Measurements from ENCODE around the gene RARB. TPM values are rescaled to one million over a fixed set of nuclear protein-coding genes. Genes with fewer than 3 reads are reported as not detected.

Gene RARB
- total RNA-seq, 2 donors from 2014 or later: not detected

- Mint-ChIP-seq H3K27ac (no peak overlapping the region), H3K4me1 (ENCODE audit: low read depth) (no peaks in the 10 kb centered on the region), H3K27me3 (ENCODE audit: low read depth) (no peaks in the 10 kb centered on the region), H3K36me3 (ENCODE audit: insufficient read depth in 2 of 2) (peaks cover 7 to 13% of the 10 kb centered on the region in 2 donors), H3K9me3 (peaks cover 11 to 19% of the 10 kb centered on the region in 2 donors), H3K4me3 (no peak overlapping the region)
- DNase-seq (no peak), ATAC-seq (replicated peaks in 1 of 2) (no peak)
Observed at GRCh38 chr3:25495304-25495703, 67.2 kb downstream of the RARB start.

- ATAC-seq (replicated peaks in 1 of 2) (no peak), DNase-seq (no peak)
- Mint-ChIP-seq H3K27ac (no peak overlapping the region), H3K9me3 (peaks cover 11 to 19% of the 10 kb centered on the region in 2 donors), H3K4me1 (ENCODE audit: low read depth) (no peaks in the 10 kb centered on the region), H3K27me3 (ENCODE audit: low read depth) (no peaks in the 10 kb centered on the region), H3K4me3 (no peak overlapping the region), H3K36me3 (ENCODE audit: insufficient read depth in 2 of 2) (peaks cover 7 to 13% of the 10 kb centered on the region in 2 donors)
Observed at GRCh38 chr3:25495726-25496253, 67.7 kb downstream of the RARB start.

- H3K27ac Mint-ChIP-seq: no peak overlapping the region
- H3K27me3 Mint-ChIP-seq (ENCODE audit: low read depth): no peaks in the 10 kb centered on the region
- ATAC-seq (replicated peaks in 1 of 2) (no peak), DNase-seq (no peak)
- H3K4me1 Mint-ChIP-seq (ENCODE audit: low read depth): no peaks in the 10 kb centered on the region
- no peak overlapping the region for H3K4me3 Mint-ChIP-seq
- peaks cover 7 to 13% of the 10 kb centered on the region in 2 donors for H3K36me3 Mint-ChIP-seq (ENCODE audit: insufficient read depth in 2 of 2)
- H3K9me3 Mint-ChIP-seq: peaks cover 11 to 19% of the 10 kb centered on the region in 2 donors
Observed at GRCh38 chr3:25497096-25497495, 69.0 kb downstream of the RARB start.

GRCh38 chr3:25500706-25501210 is 72.7 kb downstream of the RARB start:
- H3K36me3 Mint-ChIP-seq (ENCODE audit: insufficient read depth in 2 of 2): no peaks in the 10 kb centered on the region
- H3K4me1 Mint-ChIP-seq (ENCODE audit: low read depth): no peaks in the 10 kb centered on the region
- H3K27ac Mint-ChIP-seq: no peak overlapping the region
- no peak for DNase-seq
- ATAC-seq (replicated peaks in 1 of 2): no peak
- H3K9me3 Mint-ChIP-seq: peaks cover 2 to 4% of the 10 kb centered on the region in 2 donors
- no peak overlapping the region for H3K4me3 Mint-ChIP-seq
- peaks cover 9% of the 10 kb centered on the region for H3K27me3 Mint-ChIP-seq (ENCODE audit: low read depth)

- Mint-ChIP-seq H3K27me3 (ENCODE audit: low read depth) (peaks cover 9% of the 10 kb centered on the region), H3K36me3 (ENCODE audit: insufficient read depth in 2 of 2) (no peaks in the 10 kb centered on the region), H3K27ac (no peak overlapping the region), H3K4me1 (ENCODE audit: low read depth) (no peaks in the 10 kb centered on the region), H3K9me3 (peaks cover 1 to 2% of the 10 kb centered on the region in 2 donors), H3K4me3 (no peak overlapping the region)
- DNase-seq (no peak), ATAC-seq (replicated peaks in 1 of 2) (no peak)
Observed at GRCh38 chr3:25502233-25502632, 74.2 kb downstream of the RARB start.

GRCh38 chr3:25503898-25504301 is 75.8 kb downstream of the RARB start:
- Mint-ChIP-seq H3K9me3 (no peaks in the 10 kb centered on the region), H3K27me3 (ENCODE audit: low read depth) (peaks cover 9% of the 10 kb centered on the region), H3K27ac (no peak overlapping the region), H3K36me3 (ENCODE audit: insufficient read depth in 2 of 2) (no peaks in the 10 kb centered on the region), H3K4me1 (ENCODE audit: low read depth) (no peaks in the 10 kb centered on the region), H3K4me3 (no peak overlapping the region)
- DNase-seq: no peak
- no peak for ATAC-seq (replicated peaks in 1 of 2)

GRCh38 chr3:25505581-25505980 is 77.5 kb downstream of the RARB start:
- H3K36me3 Mint-ChIP-seq (ENCODE audit: insufficient read depth in 2 of 2): no peaks in the 10 kb centered on the region
- ATAC-seq (replicated peaks in 1 of 2) (no peak), DNase-seq (no peak)
- H3K4me1 Mint-ChIP-seq (ENCODE audit: low read depth): no peaks in the 10 kb centered on the region
- no peaks in the 10 kb centered on the region for H3K9me3 Mint-ChIP-seq
- H3K27me3 Mint-ChIP-seq (ENCODE audit: low read depth): peaks cover 9% of the 10 kb centered on the region
- no peak overlapping the region for H3K4me3 Mint-ChIP-seq
- no peak overlapping the region for H3K27ac Mint-ChIP-seq

GRCh38 chr3:25507811-25508210 is 79.7 kb downstream of the RARB start:
- Mint-ChIP-seq H3K9me3 (no peaks in the 10 kb centered on the region), H3K4me3 (no peak overlapping the region), H3K4me1 (ENCODE audit: low read depth) (no peaks in the 10 kb centered on the region), H3K27me3 (ENCODE audit: low read depth) (peaks cover 4% of the 10 kb centered on the region), H3K36me3 (ENCODE audit: insufficient read depth in 2 of 2) (no peaks in the 10 kb centered on the region), H3K27ac (no peak overlapping the region)
- DNase-seq (no peak), ATAC-seq (replicated peaks in 1 of 2) (no peak)

GRCh38 chr3:25508433-25508832 is 80.4 kb downstream of the RARB start:
- Mint-ChIP-seq H3K27me3 (ENCODE audit: low read depth) (no peaks in the 10 kb centered on the region), H3K9me3 (no peaks in the 10 kb centered on the region), H3K36me3 (ENCODE audit: insufficient read depth in 2 of 2) (no peaks in the 10 kb centered on the region), H3K4me1 (ENCODE audit: low read depth) (no peaks in the 10 kb centered on the region), H3K4me3 (no peak overlapping the region), H3K27ac (no peak overlapping the region)
- no peak for ATAC-seq (replicated peaks in 1 of 2)
- no peak for DNase-seq

- H3K9me3 Mint-ChIP-seq: no peaks in the 10 kb centered on the region
- H3K4me1 Mint-ChIP-seq (ENCODE audit: low read depth): no peaks in the 10 kb centered on the region
- no peaks in the 10 kb centered on the region for H3K36me3 Mint-ChIP-seq (ENCODE audit: insufficient read depth in 2 of 2)
- no peak overlapping the region for H3K27ac Mint-ChIP-seq
- DNase-seq: no peak
- H3K27me3 Mint-ChIP-seq (ENCODE audit: low read depth): no peaks in the 10 kb centered on the region
- no peak for ATAC-seq (replicated peaks in 1 of 2)
- H3K4me3 Mint-ChIP-seq: no peak overlapping the region
Observed at GRCh38 chr3:25508901-25509300, 80.8 kb downstream of the RARB start.

GRCh38 chr3:25510797-25511196 is 82.7 kb downstream of the RARB start:
- no peaks in the 10 kb centered on the region for H3K27me3 Mint-ChIP-seq (ENCODE audit: low read depth)
- no peaks in the 10 kb centered on the region for H3K9me3 Mint-ChIP-seq
- no peak overlapping the region for H3K27ac Mint-ChIP-seq
- H3K4me3 Mint-ChIP-seq: no peak overlapping the region
- ATAC-seq (replicated peaks in 1 of 2) (no peak), DNase-seq (no peak)
- no peaks in the 10 kb centered on the region for H3K4me1 Mint-ChIP-seq (ENCODE audit: low read depth)
- no peaks in the 10 kb centered on the region for H3K36me3 Mint-ChIP-seq (ENCODE audit: insufficient read depth in 2 of 2)

- Mint-ChIP-seq H3K36me3 (ENCODE audit: insufficient read depth in 2 of 2) (no peaks in the 10 kb centered on the region), H3K27ac (no peak overlapping the region), H3K9me3 (no peaks in the 10 kb centered on the region), H3K4me1 (ENCODE audit: low read depth) (no peaks in the 10 kb centered on the region), H3K27me3 (ENCODE audit: low read depth) (no peaks in the 10 kb centered on the region), H3K4me3 (no peak overlapping the region)
- DNase-seq (no peak), ATAC-seq (replicated peaks in 1 of 2) (no peak)
Observed at GRCh38 chr3:25511972-25512721, 84.1 kb downstream of the RARB start.

- peaks cover 2% of the 10 kb centered on the region for H3K27me3 Mint-ChIP-seq (ENCODE audit: low read depth)
- H3K9me3 Mint-ChIP-seq: no peaks in the 10 kb centered on the region
- H3K27ac Mint-ChIP-seq: no peak overlapping the region
- ATAC-seq (replicated peaks in 1 of 2) (no peak), DNase-seq (no peak)
- no peaks in the 10 kb centered on the region for H3K36me3 Mint-ChIP-seq (ENCODE audit: insufficient read depth in 2 of 2)
- no peak overlapping the region for H3K4me3 Mint-ChIP-seq
- H3K4me1 Mint-ChIP-seq (ENCODE audit: low read depth): no peaks in the 10 kb centered on the region
Observed at GRCh38 chr3:25513642-25514266, 85.7 kb downstream of the RARB start.
